ENCODE measurements around the gene ATP11A.

The ATP11A gene

DNA sequence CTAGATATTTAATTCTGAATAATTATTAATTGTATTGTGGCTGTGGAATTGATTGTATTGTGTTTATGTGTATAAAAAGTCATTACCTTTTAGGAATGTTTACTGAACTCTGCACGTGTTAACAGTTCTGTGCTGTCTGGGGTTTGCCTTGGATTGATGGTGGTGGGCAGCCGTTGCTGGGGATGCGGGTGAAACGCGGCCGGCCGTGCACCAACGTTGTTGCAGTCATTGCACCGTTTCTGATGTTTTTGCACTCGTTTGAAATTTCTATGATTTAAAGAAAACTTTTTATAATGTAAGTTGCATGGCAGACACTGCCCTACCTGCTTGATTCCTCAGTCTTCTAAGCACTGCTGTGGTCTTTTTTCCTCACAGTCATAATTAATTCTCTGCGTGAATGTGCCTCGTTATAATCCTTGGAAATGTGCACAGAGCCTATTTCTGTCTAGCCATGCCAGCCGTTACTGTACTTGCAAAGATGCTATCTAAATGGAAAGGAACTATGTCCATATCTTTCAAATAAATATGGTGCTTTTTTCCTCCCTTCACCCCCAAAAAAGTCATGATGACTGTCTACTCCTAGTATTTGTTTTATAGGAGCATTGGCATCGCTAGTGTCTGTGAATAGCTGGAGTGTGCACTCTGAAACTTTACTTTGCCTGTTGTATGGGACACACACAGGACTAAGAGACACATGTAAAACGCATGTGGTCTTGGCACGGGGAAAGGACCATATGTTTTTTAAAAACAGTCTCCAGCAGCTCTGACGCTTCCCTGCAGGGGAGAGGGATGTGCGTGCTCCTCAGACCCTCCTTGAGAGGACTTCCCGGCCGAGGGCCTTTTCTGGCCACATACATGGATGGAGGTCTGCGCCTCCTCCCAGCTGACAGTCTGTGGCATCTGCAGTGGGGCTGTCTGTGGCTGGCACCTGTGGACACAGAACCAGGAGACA, 238.5 kb downstream of the ATP11A start:
- Histone ChIP-seq H3K27ac (no peak overlapping the region), H3K9me3 (ENCODE audit: low read depth, low read length) (no peaks in the 10 kb centered on the region), H3K4me3 (no peak overlapping the region), H3K9ac (ENCODE audit: insufficient read length) (no peak overlapping the region), H3K36me3 (ENCODE audit: insufficient read depth, low read length) (no peaks in the 10 kb centered on the region)
- DNase-seq (ENCODE audit: low read depth, low spot score): no peak
- TF ChIP-seq POLR2AphosphoS5 (IDR thresholded peaks at IDR 0.05; ENCODE audit: borderline replicate concordance, low read depth, low read length): no peak

DNA sequence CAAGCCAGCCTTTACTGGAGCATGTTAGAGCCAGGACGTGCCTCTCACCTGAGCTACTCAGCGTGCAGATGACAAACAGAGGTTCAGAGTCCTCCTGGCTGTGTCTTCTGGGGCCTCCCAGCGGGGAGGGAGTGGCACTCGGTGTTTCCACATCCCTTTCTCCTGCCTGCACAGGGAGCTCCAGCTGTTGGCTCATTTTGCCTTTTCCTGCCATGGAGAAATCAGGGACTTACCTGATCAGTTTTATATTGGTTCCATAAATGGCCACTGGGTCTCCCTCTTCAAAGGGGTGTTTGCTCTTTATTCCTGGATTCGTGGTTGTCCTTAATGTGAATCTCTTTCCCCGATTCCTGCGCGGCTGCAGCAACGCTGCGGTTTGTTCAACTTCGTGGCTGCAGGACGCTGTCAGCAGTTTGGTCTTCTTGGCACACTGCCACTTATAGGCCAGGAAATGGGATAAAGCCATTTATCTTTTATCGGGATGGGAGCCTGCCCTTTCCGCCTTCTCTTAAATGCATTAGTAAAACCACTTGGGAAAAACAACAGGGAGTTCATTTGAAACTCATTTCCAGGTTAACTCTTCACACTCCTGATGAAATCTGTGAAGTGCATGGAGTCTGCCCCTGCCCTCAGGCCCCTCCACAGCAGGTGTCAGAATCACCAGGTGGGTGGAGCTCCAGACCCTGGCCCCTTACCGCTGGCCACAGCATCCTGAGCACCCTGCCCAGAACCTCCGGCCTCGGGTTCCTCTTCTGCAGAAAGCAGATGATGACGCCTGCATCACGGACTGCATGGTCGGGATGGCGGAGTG, 239.3 kb downstream of the ATP11A start:
- TF ChIP-seq EZH2 (IDR thresholded peaks at IDR 0.05) (no peak), POLR2AphosphoS5 (IDR thresholded peaks at IDR 0.05; ENCODE audit: borderline replicate concordance, low read depth, low read length) (no peak), FOXP2 (optimal IDR thresholded peaks at IDR 0.05; ENCODE audit: control extremely low read depth, extremely low read length, insufficient read depth) (no peak)
- no peak overlapping the region for H3K27ac ChIP-seq
- H3K4me3 ChIP-seq: peak overlapping the region; percentile 12; the same call in 1 of the 2 replicates
- no peaks in the 10 kb centered on the region for H3K9me3 ChIP-seq (ENCODE audit: low read depth, low read length)
- H3K36me3 ChIP-seq (ENCODE audit: insufficient read depth, low read length): no peaks in the 10 kb centered on the region
- no peak overlapping the region for H3K9ac ChIP-seq (ENCODE audit: insufficient read length)
- DNase-seq (ENCODE audit: low read depth, low spot score): no peak

DNA sequence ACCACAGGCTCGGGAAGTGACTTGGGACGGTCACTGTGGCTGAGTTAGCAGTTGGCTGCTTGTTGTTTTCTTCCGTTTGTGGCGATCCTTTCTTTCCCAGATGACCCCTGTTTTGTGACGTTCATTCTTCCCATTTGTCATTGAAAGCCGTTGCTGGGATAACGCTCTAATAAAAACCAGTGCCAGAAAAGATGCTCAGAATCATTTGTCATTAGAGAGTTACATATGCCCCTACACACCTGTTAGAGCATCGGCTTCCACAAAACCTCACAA, 239.9 kb downstream of the ATP11A start:
- DNase-seq (ENCODE audit: low read depth, low spot score): no peak
- Histone ChIP-seq H3K36me3 (ENCODE audit: insufficient read depth, low read length) (no peaks in the 10 kb centered on the region), H3K4me3 (no peak overlapping the region), H3K27ac (no peak overlapping the region), H3K9ac (ENCODE audit: insufficient read length) (no peak overlapping the region), H3K9me3 (ENCODE audit: low read depth, low read length) (no peaks in the 10 kb centered on the region)
- TF ChIP-seq POLR2AphosphoS5 (IDR thresholded peaks at IDR 0.05; ENCODE audit: borderline replicate concordance, low read depth, low read length): no peak
- no peak for TF ChIP-seq FOXP2 (optimal IDR thresholded peaks at IDR 0.05; ENCODE audit: control extremely low read depth, extremely low read length, insufficient read depth)
- no peak for TF ChIP-seq EZH2 (IDR thresholded peaks at IDR 0.05)

DNA sequence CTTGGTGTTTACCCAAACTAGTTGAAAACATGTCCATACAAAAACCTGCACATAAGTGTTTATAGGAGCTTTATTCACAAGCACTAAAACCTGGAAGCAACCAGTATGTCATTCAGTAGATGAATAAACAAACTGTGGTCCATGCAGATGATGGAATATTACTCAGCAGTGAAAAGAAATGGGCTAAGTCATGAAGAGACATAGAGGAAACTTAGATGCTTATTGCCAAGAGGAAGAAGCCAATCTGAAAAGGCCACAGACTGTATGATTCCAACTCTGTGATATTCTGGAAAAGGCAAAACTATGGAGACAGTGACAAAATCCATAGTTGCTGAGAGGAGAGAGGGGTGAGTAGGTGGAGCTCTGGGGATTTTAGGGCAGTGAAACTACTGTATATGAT, 240.4 kb downstream of the ATP11A start:
- H3K36me3 ChIP-seq (ENCODE audit: insufficient read depth, low read length): no peaks in the 10 kb centered on the region
- TF ChIP-seq FOXP2 (optimal IDR thresholded peaks at IDR 0.05; ENCODE audit: control extremely low read depth, extremely low read length, insufficient read depth): no peak
- TF ChIP-seq POLR2AphosphoS5 (IDR thresholded peaks at IDR 0.05; ENCODE audit: borderline replicate concordance, low read depth, low read length): no peak
- TF ChIP-seq EZH2 (IDR thresholded peaks at IDR 0.05): no peak

DNA sequence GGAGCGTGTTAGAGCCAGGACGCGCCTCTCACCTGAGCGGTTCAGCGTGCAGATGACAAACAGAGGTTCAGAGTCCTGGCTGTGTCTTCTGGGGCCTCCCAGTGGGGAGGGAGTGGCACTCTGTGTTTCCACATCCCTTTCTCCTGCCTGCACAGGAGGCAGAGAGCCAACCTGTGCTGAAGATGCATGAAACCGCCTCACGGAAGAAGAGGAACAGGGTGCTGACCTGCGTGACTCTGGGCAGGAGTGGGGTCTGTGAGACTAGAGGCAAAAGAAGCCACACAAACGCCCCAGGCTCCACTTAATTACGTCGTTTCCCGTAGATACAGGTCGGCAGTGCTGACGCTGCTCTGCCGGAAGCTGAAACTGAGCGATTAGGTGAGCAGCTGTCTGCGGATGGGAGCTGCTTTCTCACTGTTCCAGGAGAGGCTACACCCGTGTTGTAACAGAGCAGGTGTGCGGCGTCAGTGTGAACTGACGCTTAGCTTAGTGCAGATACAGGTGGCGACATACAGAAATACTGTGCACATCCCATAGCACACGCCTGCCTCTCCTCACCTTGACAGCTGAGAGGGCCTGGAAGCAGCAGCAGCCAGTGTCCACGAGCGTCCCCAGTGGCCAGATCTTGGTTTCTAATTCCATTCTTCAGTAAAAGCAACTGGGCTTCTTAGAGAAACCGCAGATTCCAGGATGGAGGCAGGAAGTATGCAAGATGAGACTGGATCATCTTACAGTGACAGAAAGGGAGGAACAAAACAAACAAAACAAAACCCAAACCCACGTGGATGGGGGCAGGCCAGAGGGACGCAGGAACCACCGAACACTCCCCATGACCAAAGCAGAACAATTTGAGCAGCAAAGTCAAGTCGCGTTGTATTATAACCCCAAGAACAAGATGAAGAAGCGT, 241.4 kb downstream of the ATP11A start:
- H3K4me3 ChIP-seq: no peak overlapping the region
- H3K36me3 ChIP-seq (ENCODE audit: insufficient read depth, low read length): no peaks in the 10 kb centered on the region
- no peak for DNase-seq (ENCODE audit: low read depth, low spot score)
- TF ChIP-seq FOXP2 (optimal IDR thresholded peaks at IDR 0.05; ENCODE audit: control extremely low read depth, extremely low read length, insufficient read depth) (no peak), POLR2AphosphoS5 (IDR thresholded peaks at IDR 0.05; ENCODE audit: borderline replicate concordance, low read depth, low read length) (no peak), EZH2 (IDR thresholded peaks at IDR 0.05) (no peak)
- H3K9me3 ChIP-seq (ENCODE audit: low read depth, low read length): no peaks in the 10 kb centered on the region
- H3K27ac ChIP-seq: no peak overlapping the region
- no peak overlapping the region for H3K9ac ChIP-seq (ENCODE audit: insufficient read length)

More for the DNA sequence above, 240.4 kb downstream of the ATP11A start:
- no peaks in the 10 kb centered on the region for H3K9me3 ChIP-seq (ENCODE audit: low read depth, low read length)
- H3K9ac ChIP-seq (ENCODE audit: insufficient read length): no peak overlapping the region
- H3K4me3 ChIP-seq: no peak overlapping the region
- H3K27ac ChIP-seq: no peak overlapping the region
- no peak for DNase-seq (ENCODE audit: low read depth, low spot score)

DNA sequence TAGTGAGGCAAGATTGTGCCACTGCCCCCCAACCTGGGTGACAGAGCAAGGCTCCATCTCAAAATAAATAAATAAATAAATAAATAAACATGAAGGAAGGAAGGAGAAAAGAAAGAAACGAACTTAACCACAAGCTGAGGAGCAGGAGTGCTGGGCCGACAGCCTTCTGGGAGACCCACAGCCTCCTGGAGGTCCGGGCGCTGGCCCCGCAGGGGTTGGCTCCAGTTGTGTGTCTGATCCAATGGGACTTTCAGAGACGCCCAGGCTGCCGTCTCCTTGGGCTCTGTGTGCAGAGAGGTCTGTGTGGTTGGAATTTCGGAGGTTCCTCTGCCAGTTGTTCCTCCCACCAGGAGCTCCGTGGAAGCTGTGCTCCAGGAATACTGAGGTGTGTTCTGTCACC, 243.1 kb downstream of the ATP11A start:
- no peak overlapping the region for H3K4me3 ChIP-seq
- DNase-seq (ENCODE audit: low read depth, low spot score): no peak
- no peak overlapping the region for H3K27ac ChIP-seq
- no peaks in the 10 kb centered on the region for H3K36me3 ChIP-seq (ENCODE audit: insufficient read depth, low read length)
- H3K9me3 ChIP-seq (ENCODE audit: low read depth, low read length): no peaks in the 10 kb centered on the region
- no peak overlapping the region for H3K9ac ChIP-seq (ENCODE audit: insufficient read length)
- TF ChIP-seq EZH2 (IDR thresholded peaks at IDR 0.05) (no peak), POLR2AphosphoS5 (IDR thresholded peaks at IDR 0.05; ENCODE audit: borderline replicate concordance, low read depth, low read length) (no peak), FOXP2 (optimal IDR thresholded peaks at IDR 0.05; ENCODE audit: control extremely low read depth, extremely low read length, insufficient read depth) (no peak)

DNA sequence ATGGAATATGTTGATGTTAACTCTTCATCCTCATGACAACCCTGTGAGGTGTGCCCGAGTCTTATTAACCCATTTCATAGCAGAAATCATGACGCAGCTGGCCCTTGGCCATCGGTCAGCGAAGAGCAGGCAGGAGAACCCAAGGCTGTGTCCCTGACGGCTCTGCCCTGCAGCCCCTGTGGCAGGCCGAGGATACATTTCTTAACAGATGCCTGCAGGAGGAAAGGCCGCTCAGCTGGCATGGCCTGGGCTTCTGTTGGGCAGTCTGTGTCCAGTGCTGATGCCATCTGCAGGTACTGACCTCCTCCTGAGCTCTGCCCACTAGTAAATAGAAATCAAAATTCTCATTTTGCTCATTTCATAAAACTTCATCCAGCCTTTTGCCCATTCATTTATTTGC, 243.8 kb downstream of the ATP11A start:
- no peak overlapping the region for H3K27ac ChIP-seq
- no peak for DNase-seq (ENCODE audit: low read depth, low spot score)
- no peaks in the 10 kb centered on the region for H3K36me3 ChIP-seq (ENCODE audit: insufficient read depth, low read length)
- no peak overlapping the region for H3K4me3 ChIP-seq
- TF ChIP-seq POLR2AphosphoS5 (IDR thresholded peaks at IDR 0.05; ENCODE audit: borderline replicate concordance, low read depth, low read length) (no peak), FOXP2 (optimal IDR thresholded peaks at IDR 0.05; ENCODE audit: control extremely low read depth, extremely low read length, insufficient read depth) (no peak), EZH2 (IDR thresholded peaks at IDR 0.05) (no peak)
- no peaks in the 10 kb centered on the region for H3K9me3 ChIP-seq (ENCODE audit: low read depth, low read length)
- H3K9ac ChIP-seq (ENCODE audit: insufficient read length): no peak overlapping the region

DNA sequence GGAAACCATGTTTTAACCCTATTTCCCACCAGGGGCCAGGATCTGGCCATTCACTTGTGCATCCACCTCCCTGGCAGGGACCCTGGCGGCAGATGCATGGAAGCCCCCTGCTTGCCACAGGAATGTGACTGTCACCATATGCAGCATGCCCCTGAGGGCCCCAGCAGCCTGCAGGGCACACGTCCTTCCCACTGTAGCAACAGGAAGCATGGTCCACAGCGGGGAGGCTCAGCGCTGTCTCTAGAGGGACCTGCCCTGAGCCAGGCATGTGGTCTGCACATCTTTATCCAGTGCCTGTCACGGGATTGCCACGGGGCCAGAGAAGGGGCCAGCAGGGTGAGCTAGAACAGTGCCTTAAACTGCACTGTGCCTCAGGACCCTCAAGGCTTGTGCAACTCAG, 244.2 kb downstream of the ATP11A start:
- DNase-seq (ENCODE audit: low read depth, low spot score): no peak
- no peak overlapping the region for H3K4me3 ChIP-seq
- H3K9ac ChIP-seq (ENCODE audit: insufficient read length): no peak overlapping the region
- no peaks in the 10 kb centered on the region for H3K36me3 ChIP-seq (ENCODE audit: insufficient read depth, low read length)
- no peaks in the 10 kb centered on the region for H3K9me3 ChIP-seq (ENCODE audit: low read depth, low read length)
- TF ChIP-seq EZH2 (IDR thresholded peaks at IDR 0.05): no peak
- no peak for TF ChIP-seq POLR2AphosphoS5 (IDR thresholded peaks at IDR 0.05; ENCODE audit: borderline replicate concordance, low read depth, low read length)
- peak; percentile 53 for TF ChIP-seq FOXP2 (optimal IDR thresholded peaks at IDR 0.05; ENCODE audit: control extremely low read depth, extremely low read length, insufficient read depth)
- no peak overlapping the region for H3K27ac ChIP-seq
